ENCODE measurements around the gene PRM2.
"Not testable (repeated sequence)": the region's sequence is repeated elsewhere in the genome, so short reads cannot be mapped to it uniquely, and the experiment has no call there.

Gene PRM2

DNA sequence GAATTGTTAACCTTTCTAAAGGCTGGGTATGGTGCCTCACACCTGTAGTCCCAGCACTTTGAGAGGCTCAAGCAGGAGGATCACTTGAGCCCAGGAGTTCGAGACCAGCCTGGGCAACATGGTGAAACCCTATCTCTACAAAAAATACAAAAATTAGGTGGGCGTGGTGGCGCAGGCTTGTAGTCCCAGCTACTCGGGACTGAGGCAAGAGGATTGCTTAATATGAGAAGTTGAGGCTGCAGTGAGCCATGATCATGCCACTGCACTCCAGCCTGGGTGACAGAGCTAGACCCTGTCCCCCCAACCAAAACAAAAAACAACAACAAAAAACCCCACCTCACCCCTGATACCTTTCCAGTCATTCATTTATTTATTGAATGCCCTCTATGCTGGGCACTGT is 13.4 kb upstream of the PRM2 start:
- not testable (repeated sequence) for DNase-seq (ENCODE audit: low read depth in 2 of 2)

GRCh38 chr16:11289202-11289601 is 12.9 kb upstream of the PRM2 start:
- no peak for DNase-seq (ENCODE audit: low read depth in 2 of 2)

DNA sequence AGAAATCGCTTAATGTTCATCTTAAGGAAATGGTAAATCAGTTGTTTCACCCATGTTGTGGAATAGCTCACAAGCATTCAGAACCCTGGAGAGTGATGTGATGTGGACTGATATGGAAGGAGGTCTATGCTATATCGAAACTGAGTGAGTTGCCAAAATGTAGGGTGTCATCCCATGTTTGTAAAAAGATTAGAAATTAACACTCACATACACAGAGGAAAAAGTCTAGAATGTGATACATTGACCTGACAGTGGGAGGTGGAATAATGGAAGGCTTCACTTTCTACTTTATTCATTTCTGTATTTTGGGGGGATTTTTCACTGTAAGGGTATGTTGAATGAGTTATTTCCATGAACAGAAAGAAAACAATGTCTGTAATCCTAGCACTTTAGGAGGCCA is 9.6 kb upstream of the PRM2 start:
- DNase-seq (ENCODE audit: low read depth in 2 of 2): no peak

GRCh38 chr16:11283820-11284248 is 7.6 kb upstream of the PRM2 start:
- no peak for DNase-seq (ENCODE audit: low read depth in 2 of 2)

DNA sequence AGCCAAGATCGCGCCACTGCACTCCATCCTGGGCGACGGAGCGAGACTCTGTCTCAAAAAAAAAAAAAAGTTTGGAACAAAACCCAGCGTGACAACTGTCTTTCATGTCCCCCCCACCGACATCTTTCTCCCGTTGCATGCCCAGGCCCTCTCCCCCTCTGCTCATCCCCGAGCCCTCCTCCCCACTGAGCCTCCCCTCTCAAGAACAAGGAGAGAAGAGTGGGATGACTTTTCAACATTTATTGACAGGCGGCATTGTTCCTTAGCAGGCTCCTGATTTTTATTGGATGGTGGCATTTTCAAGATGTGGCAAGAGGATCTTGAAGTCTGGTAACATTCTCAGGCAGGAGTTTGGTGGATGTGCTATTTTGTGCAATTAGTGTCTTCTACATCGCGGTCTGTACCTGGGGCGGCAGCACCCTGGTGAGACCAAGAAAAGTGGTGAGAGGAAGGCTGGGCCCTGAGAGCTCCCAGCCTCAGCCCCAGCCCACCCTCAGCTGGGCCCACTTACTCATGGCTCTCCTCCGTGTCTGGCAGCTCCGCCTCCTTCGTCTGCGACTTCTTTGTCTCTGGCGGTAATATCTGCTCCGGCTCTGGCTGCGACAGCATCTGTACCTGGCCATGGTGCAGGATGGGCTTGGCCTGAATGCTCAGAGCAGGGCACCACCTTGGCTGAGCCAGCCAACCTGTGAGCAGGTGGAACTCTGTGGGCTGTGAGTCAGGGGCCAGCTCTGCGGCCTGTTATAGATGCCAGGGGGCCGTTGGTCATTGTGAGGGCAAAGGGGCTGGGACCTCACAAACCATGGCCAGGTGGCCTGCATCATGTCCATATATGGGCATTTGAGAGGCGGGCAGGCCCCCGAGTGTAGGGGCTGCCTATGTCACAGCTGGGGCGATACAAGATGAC is 4.6 kb upstream of the PRM2 start, which contains the start of gene PRM1:
Gene PRM1, minus strand, starts transcription at position 715 of the 907 bp plus-strand sequence. Its CDS starts 92 bp downstream, at position 623.
- no peak for DNase-seq (ENCODE audit: low read depth in 2 of 2)

GRCh38 chr16:11278681-11279628 is 2.7 kb upstream of the PRM2 start:
- no peak for DNase-seq (ENCODE audit: low read depth in 2 of 2)

GRCh38 chr16:11277607-11278337 is 1.5 kb upstream of the PRM2 start:
- DNase-seq (ENCODE audit: low read depth in 2 of 2): no peak

- no peak for DNase-seq (ENCODE audit: low read depth in 2 of 2)
Observed at GRCh38 chr16:11276896-11277593, 765 bp upstream of the PRM2 start.

DNA sequence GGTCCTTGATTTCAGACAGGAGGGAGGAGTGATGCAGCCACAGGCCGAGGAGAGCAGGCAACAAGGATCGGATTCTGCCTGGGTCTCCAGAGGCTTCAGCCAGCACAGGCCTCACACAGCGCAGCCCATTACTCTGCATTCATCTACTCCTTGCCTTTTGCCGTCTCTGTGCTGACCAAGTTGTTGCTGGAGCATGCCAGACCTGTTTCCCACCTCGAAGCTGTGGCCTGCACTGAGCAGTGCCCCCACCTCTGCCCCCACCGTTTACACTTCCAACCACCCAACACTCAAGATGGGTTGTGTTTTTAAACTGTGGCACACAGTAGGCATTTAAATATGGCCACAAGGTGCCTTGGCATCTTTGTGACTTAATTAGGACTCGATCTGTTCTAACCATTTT is 1.3 kb downstream of the PRM2 start:
- no peak for DNase-seq (ENCODE audit: low read depth in 2 of 2)

GRCh38 chr16:11273721-11274324 is 2.5 kb downstream of the PRM2 start:
- DNase-seq (ENCODE audit: low read depth in 2 of 2): no peak

- DNase-seq (ENCODE audit: low read depth in 2 of 2): no peak
Observed at GRCh38 chr16:11272921-11273720, 3.2 kb downstream of the PRM2 start, which contains the start of gene PRM3. Gene PRM3, minus strand, starts transcription at chr16:11273629. Its CDS starts 34 bp downstream, at chr16:11273595.

GRCh38 chr16:11272484-11272883 is 3.8 kb downstream of the PRM2 start:
- DNase-seq (ENCODE audit: low read depth in 2 of 2): no peak

- no peak for DNase-seq (ENCODE audit: low read depth in 2 of 2)
Observed at GRCh38 chr16:11271610-11272009, 4.7 kb downstream of the PRM2 start.

DNA sequence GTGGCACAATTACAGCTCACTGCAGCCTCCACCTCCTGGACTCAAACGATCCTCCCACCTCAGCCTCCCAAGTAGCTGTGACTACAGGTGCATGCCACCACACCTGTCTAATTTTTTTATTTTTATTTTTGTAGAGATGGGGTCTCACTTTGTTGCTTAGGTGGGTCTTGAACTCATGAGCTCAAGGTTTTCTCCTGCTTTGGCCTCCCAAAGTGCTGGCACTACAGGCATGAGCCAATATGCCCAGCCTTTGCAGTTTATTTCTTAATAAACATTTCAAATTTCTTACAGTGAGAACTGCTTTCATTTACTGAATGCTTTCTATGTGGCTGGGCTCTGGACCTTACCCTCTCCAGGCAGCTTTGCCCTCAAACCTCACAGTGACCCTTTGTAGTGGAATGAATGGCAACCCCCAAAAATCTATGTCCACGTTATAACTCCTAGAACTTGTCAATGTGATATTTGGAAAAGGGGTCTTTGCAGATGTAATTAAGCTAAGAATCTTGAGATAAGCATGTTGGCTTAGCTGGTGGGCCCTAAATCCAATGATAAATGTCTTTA is 5.6 kb downstream of the PRM2 start:
- DNase-seq (ENCODE audit: low read depth in 2 of 2): no peak

GRCh38 chr16:11268921-11269375 is 7.3 kb downstream of the PRM2 start, which contains the start of gene TNP2:
Gene TNP2, minus strand, starts transcription at chr16:11269325. Its CDS starts 63 bp downstream, at chr16:11269262.
- no peak for DNase-seq (ENCODE audit: low read depth in 2 of 2)

DNA sequence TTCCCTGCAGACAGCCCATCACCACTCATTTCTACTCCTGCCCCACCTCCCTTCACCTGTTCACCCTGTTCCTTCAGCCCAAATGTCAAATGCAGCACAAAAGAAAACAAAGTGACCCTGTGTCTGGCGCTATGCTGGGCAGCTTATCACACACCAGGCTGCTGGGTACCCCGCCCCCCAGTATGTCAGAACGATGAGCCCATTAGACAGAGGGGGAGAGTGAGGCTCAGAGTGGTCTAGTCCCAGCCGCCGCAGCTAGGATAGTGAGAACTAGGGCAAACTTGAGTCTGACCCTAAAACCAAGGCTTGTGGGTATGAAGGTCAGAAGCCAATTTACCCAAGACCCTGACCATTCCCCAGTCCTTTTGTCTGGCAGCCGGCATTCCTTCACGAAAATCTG is 11.2 kb downstream of the PRM2 start:
- no peak for DNase-seq (ENCODE audit: low read depth in 2 of 2)

DNA sequence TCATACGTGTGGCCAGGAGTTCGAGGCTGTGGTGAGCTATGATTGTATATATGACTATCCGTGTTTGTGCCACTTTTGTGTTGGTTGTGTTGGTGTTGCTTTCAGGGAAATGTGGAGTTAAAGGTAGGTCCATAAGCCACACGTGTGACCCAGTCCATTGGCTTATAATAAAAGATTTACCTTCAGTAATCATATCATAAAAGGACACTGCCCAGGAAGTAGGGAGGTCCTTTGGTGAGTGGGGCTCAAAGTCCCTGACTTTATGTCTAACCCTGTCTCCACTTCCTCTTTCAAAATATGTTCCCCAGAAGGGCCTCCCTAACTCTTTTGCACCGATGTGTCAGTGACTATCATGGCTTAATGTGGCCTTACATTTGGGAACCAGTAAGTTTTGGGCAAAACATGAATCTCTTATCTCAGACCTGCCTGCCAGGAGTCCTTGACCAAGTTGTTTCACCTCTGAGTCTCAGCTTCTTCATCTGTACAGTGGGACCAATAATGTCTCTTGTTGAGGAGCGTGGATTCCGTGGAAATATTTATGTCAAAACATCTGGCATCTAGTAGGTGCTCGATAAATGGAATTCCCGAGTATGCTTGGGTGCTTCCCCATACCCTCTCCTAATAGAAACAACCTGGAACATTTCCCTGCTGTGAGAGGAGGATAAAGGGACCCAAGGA is 12.0 kb downstream of the PRM2 start:
- DNase-seq (ENCODE audit: low read depth in 2 of 2): no peak

DNA sequence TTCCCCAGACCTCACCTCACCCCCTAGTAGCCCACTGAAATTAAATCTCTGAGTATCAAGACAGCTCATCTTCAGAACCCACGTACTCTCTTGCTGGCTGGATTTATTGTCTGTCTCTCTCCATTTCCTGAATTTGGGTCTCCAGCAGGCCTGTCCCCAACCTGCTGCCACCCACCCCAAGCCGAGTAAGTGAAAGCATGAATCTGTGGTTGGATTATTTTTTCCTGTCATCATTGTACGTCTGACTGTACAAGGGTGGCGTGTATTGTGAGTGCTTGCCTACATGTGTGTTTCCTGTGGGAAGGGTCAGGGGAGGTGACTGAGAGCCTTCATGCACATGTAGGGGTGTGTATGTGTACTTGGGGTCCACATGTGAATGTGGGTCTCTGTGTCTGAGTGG is 12.5 kb downstream of the PRM2 start:
- DNase-seq (ENCODE audit: low read depth in 2 of 2): no peak

DNA sequence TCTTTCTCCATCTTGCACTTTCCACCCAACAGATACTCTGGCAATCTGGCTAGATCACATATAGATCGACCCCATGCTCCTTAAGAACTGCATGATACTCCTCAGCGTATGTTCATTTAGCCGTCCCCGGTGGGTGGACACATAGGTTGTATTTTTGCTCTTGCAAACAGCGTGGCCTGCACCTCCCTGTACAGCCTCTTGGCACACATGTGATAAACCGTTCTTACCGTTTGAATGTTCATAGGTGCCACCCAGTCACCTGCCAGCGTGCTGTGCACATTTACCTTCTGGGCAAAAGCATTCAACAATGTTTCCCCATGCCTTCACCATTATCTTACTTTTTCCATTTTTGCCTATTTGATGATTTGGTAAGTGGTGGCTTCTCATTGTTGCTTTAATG is 13.4 kb downstream of the PRM2 start:
- DNase-seq (ENCODE audit: low read depth in 2 of 2): no peak
